Fibroblast of villous mesenchyme (primary cell): ENCODE data around the gene HEBP2. TPM values are rescaled to one million over a fixed set of nuclear protein-coding genes. Genes with fewer than 3 reads are reported as not detected.

ENCODE experiments used
- DNase-seq: peaks from one replicate; pipeline ENCODE4 v3.0.0-alpha.2; 2010; ENCODE audit warnings: low read depth
- H3K4me3 ChIP-seq: 2 replicates; pipeline ENCODE4 v1.5.1; 2011; ENCODE audit warnings: low read depth, mild to moderate bottlenecking, low read length
- total RNA-seq: library from RNA; depleted of rRNA; stranded (reverse); fragments of >200 nt; gene quantifications from 2 replicates; pipeline ENCODE4 v1.2.3, GENCODE V29; 2012
- TF ChIP-seq, protein P1 (sequence below): IDR thresholded peaks from 2 replicates; pipeline ENCODE4 v1.5.1; 2012; ENCODE audit warnings: low read depth, mild to moderate bottlenecking, low read length; ENCODE audit not compliant: insufficient read depth

The HEBP2 gene
- total RNA-seq, 1 donor: 13.8 TPM

DNA sequence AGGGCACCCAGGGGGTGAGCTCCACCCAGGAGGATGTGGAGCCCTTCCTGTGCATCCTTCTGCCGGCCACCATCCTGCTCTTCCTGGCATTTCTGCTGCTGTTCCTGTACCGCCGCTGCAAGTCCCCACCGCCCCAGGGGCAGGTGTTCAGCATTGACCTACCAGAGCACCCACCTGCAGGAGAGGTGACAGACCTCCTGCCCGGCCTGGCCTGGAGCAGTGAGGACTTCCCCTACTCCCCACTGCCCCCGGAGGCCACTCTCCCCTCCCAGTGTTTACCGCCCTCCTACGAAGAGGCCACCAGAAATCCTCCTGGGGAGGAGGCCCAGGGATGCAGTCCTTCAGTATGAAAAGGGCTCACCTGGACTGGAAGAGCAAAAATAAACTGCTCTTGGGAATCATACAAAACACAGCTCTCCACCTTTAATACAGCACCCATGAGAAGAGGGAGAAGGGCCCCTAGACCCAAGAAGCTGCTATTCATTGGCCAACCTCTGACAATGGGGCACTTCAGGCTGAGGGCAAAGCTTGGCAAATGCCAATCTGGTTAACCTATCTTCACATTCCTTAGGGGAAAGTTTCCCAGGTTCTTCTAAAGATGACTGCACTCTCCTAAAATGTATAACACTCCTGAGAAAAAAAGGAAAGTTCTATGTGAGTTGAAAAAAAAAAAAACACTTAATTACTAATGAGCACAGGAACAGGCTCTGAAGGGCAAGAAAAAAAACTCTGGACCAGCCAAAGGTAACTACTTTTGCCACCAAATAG, 21.3 kb upstream of the HEBP2 start:
- TF ChIP-seq, protein P1, sequence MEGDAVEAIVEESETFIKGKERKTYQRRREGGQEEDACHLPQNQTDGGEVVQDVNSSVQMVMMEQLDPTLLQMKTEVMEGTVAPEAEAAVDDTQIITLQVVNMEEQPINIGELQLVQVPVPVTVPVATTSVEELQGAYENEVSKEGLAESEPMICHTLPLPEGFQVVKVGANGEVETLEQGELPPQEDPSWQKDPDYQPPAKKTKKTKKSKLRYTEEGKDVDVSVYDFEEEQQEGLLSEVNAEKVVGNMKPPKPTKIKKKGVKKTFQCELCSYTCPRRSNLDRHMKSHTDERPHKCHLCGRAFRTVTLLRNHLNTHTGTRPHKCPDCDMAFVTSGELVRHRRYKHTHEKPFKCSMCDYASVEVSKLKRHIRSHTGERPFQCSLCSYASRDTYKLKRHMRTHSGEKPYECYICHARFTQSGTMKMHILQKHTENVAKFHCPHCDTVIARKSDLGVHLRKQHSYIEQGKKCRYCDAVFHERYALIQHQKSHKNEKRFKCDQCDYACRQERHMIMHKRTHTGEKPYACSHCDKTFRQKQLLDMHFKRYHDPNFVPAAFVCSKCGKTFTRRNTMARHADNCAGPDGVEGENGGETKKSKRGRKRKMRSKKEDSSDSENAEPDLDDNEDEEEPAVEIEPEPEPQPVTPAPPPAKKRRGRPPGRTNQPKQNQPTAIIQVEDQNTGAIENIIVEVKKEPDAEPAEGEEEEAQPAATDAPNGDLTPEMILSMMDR: no peak
- no peak overlapping the region for H3K4me3 ChIP-seq
- no peak for DNase-seq

DNA sequence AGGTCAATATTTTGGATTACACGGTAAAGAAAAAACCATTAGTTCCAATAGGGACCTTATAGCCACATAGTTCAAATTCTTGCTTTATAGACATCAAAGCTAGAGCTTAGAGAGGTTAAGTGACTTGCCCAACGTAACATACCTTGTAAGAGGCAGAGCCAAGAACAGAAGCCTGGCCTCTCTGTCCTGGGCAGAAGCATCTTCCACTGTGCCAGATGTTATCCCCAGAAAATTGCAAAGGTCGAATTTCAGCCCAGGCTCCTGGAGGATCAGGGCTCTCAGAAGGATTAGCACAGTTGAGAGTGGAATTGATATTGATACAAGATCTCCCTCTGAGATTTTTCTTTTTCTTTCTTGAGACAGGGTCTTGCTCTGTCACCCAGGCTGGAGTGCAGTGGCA, 20.2 kb upstream of the HEBP2 start:
- no peak for DNase-seq
- H3K4me3 ChIP-seq: no peak overlapping the region
- TF ChIP-seq, protein P1: no peak

- TF ChIP-seq, protein P1: no peak
- DNase-seq: no peak
- H3K4me3 ChIP-seq: no peak overlapping the region
Observed at GRCh38 chr6:138386897-138387296, 17.1 kb upstream of the HEBP2 start.

DNA sequence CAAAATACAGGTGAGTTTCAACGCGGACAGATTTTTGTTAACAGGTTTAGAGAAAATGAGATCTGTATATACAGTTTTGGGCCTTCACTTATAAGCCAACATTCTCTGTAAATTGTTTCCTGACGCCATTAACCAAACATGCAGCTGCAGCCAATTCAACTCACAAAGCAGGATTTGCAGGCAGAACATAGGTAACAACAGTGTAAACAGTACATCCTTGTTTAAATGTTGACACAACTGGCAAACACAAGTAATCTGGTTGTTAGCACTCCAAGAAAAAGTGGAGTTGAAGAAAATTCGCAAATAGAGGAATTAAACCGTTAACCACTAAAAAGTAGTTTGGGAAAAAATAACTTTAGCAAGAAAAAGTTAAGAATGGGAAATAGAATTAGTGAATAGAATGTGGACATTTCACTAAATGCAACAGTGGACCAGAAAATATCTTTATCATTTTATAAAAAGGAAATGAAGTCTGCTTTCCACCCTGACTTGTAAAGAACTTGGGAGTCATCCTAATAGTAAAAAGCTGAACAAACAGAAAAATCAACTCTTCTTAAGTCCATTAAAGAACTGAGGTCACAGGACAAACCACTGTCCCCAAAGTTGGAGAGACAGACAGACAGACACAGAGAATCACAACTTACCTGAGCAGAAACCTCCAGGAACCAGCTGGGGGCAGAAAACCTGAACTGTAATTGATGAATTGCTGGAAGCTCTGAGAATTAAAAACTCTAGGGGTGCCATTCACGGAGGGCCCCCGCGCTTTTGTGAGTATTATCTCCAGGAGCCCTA, 16.2 kb upstream of the HEBP2 start:
- TF ChIP-seq, protein P1: no peak
- DNase-seq: no peak
- no peak overlapping the region for H3K4me3 ChIP-seq

- TF ChIP-seq, protein P1: no peak
- DNase-seq: no peak
- H3K4me3 ChIP-seq: no peak overlapping the region
Observed at GRCh38 chr6:138389551-138389950, 14.5 kb upstream of the HEBP2 start.

DNA sequence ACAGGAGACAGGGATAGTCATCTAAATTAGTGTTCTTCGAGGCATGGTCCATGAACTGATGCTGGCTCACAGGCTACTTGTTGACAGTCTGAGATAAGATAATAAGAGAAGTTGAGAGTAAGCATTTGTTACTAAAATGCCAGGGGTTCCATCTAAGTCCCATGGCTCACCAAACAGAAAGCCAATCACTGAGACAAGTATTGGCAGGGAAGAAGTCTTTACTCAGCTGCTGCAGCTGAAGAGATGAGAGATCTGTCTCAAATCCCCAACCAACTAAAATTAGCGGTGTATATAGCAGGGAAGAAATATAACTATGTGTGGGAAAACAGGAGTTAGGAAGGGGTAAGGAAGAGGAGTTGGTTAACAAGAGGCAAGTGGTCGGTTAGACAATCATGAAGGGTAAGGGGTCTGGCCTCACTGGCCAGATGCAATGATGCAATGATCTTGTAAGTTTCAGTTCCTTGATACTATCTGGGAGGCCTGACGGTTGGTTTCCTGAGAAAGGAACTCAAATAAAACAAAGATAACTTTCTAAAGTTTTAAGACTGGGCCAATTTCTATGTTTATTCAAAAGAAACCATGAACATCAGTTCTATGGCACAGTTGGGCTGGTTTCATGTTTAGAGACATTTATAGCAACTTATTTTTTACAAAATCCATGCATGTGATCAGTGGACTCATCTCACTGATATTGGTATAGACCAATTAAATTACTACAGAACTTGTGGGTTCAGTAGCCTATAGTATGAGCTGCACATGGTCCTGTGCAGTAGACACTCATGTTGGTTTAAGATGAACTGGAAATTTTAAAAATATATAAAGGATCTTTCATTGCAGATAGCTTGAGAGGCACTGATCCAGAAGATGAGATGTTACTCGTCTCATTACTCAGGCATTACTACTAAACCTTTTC, 9.9 kb upstream of the HEBP2 start:
- peak; percentile 12 for DNase-seq
- H3K4me3 ChIP-seq: no peak overlapping the region
- TF ChIP-seq, protein P1: no peak
